HepG2 (cell line): ENCODE measurements around the gene LRRC45. TPM values are rescaled to one million over a fixed set of nuclear protein-coding genes. Genes with fewer than 3 reads are reported as not detected.

Experiments used
- ARID3A ChIP-seq: IDR thresholded peaks from 2 replicates; pipeline ENCODE4 v1.6.1; 2012; ENCODE audit warnings: low read depth, low read length, improper control_type of control experiment
- ATAD3A ChIP-seq: sonication (generic); formaldehyde crosslinking; IDR thresholded peaks from 2 replicates; pipeline ENCODE4 v1.4.0; 2020; ENCODE audit warnings: missing genetic modification reagents
- BHLHE40 ChIP-seq: IDR thresholded peaks from 2 replicates; pipeline ENCODE4 v1.6.1; 2011; ENCODE audit warnings: low read length, improper control_type of control experiment
- EZH2 ChIP-seq: conservative IDR thresholded peaks from 2 replicates; pipeline ENCODE4 v1.6.1; 2012; ENCODE audit warnings: mild to moderate bottlenecking, low read depth, low read length, moderate library complexity
- GABPB1 ChIP-seq: IDR thresholded peaks from 2 replicates; pipeline ENCODE4 v1.6.1; 2016; ENCODE audit warnings: mild to moderate bottlenecking, missing genetic modification reagents, moderate library complexity, missing compliant biosample characterization
- HHEX ChIP-seq: IDR thresholded peaks from 2 replicates; pipeline ENCODE4 v1.6.1; 2016; ENCODE audit warnings: control low read depth
- KAT2B ChIP-seq: fragments of 150-350 bp; IDR thresholded peaks from 2 replicates; pipeline ENCODE4 v1.6.1; 2014; ENCODE audit warnings: low read depth, low read length, borderline replicate concordance
- LCORL ChIP-seq, 2 experiments: fragments of 450-650 bp in 1 of 2; sonication (generic) in 1 of 2; formaldehyde crosslinking in 1 of 2; IDR thresholded peaks; 2 replicates each; pipeline versions ENCODE4 v1.5.0 to v1.6.1; 2017 to 2020; ENCODE audit warnings: antibody characterized with exemption in 1 of 2, missing genetic modification reagents in 1 of 2
- MLXIP ChIP-seq: sonication (generic); formaldehyde crosslinking; IDR thresholded peaks from 2 replicates; pipeline ENCODE4 v1.9.0; 2021; ENCODE audit warnings: missing genetic modification reagents, borderline replicate concordance
- MYC ChIP-seq: sonication (generic); formaldehyde crosslinking; IDR thresholded peaks from 2 replicates; pipeline ENCODE4 v1.9.0; 2021; ENCODE audit warnings: missing genetic modification reagents, borderline replicate concordance
- POLR2G ChIP-seq: fragments of 200-400 bp; formaldehyde crosslinking; IDR thresholded peaks from 2 replicates; pipeline ENCODE4 v1.6.1; 2018; ENCODE audit warnings: mild to moderate bottlenecking, low read depth, low read length, moderate library complexity
- SOX6 ChIP-seq, 2 experiments: fragments of 450-650 bp in 1 of 2; sonication (generic) in 1 of 2; formaldehyde crosslinking in 1 of 2; IDR thresholded peaks; 2 replicates each; pipeline versions ENCODE4 v1.4.0 to v1.6.1; 2017 to 2020; ENCODE audit warnings: antibody characterized with exemption in 1 of 2, mild to moderate bottlenecking in 1 of 2, missing genetic modification reagents in 1 of 2
- TERF1 ChIP-seq: sonication (generic); formaldehyde crosslinking; IDR thresholded peaks from 2 replicates; pipeline ENCODE4 v1.8.0; 2022; ENCODE audit warnings: mild to moderate bottlenecking, missing genetic modification reagents, moderate library complexity
- ZBTB44 ChIP-seq: sonication (generic); formaldehyde crosslinking; IDR thresholded peaks from 2 replicates; pipeline ENCODE4 v1.4.0; 2020; ENCODE audit warnings: missing genetic modification reagents
- ZNF124 ChIP-seq: sonication (generic); formaldehyde crosslinking; IDR thresholded peaks from 2 replicates; pipeline ENCODE4 v1.4.0; 2020; ENCODE audit warnings: missing genetic modification reagents
- ZNF264 ChIP-seq: sonication (generic); formaldehyde crosslinking; IDR thresholded peaks from 2 replicates; pipeline ENCODE4 v1.4.0; 2020; ENCODE audit warnings: missing genetic modification reagents
- ZNF550 ChIP-seq: sonication (generic); formaldehyde crosslinking; IDR thresholded peaks from 2 replicates; pipeline ENCODE4 v1.4.0; 2020; ENCODE audit warnings: mild to moderate bottlenecking, missing genetic modification reagents, borderline replicate concordance
- ZNF770 ChIP-seq: sonication (generic); formaldehyde crosslinking; IDR thresholded peaks from 2 replicates; pipeline ENCODE4 v1.5.0; 2020; ENCODE audit warnings: mild to moderate bottlenecking, missing genetic modification reagents
- polyA plus RNA-seq, 8 experiments: library from polyadenylated mRNA; depleted of rRNA in 3 of 8; stranded (reverse) in 7 of 8; unstranded in 1 of 8; fragments of >200 nt; fragmentation: Illumina TruSeq in 4 of 8; extraction: Trizol in 4 of 8; gene quantifications; 2 replicates each; pipeline versions ENCODE4 v1.2.1 to v1.2.3, GENCODE V29; 2011 to 2016; ENCODE audit warnings: low read depth in 4 of 8, missing spikeins in 1 of 8, mixed read lengths in 1 of 8; ENCODE audit not compliant: insufficient read depth in 1 of 8
- total RNA-seq, 5 experiments: library from RNA; depleted of rRNA; stranded (reverse); fragments of >200 nt; fragmentation: Illumina TruSeq; extraction: Trizol; gene quantifications; 2 replicates each; pipeline ENCODE4 v1.2.3, GENCODE V29; 2016; ENCODE audit warnings: low read depth in 1 of 5

LRRC45 gene
- total and polyA plus RNA-seq, 2 of the 13 experiments (the other 11 are each of a cell fraction or from before 2014, with no cell fraction given) = 11.6 to 48.1 TPM

- TF ChIP-seq SOX6 (IDR thresholded peaks at IDR 0.05) = no peak
- peak; percentile 49 for TF ChIP-seq SOX6 (CRISPR knock-in tag; IDR thresholded peaks at IDR 0.05)
- TF ChIP-seq ARID3A = no peak
- TF ChIP-seq BHLHE40 = 0 out of 2 replicates have a peak, but pooled peaks have one; percentile 10
- no peak for TF ChIP-seq KAT2B
- no peak for TF ChIP-seq TERF1
- TF ChIP-seq LCORL (IDR thresholded peaks at IDR 0.05) = no peak
- 0 out of 2 replicates have a peak, but pooled peaks have one; percentile 42 for TF ChIP-seq LCORL (CRISPR knock-in tag; IDR thresholded peaks at IDR 0.05)
- TF ChIP-seq POLR2G = peak; percentile 74
- TF ChIP-seq ZBTB44 (CRISPR knock-in tag) = no peak
- no peak for TF ChIP-seq EZH2
- no peak for TF ChIP-seq ZNF550 (CRISPR knock-in tag)
- peak; percentile 49; the same call in 1 of the 2 replicates for TF ChIP-seq GABPB1 (CRISPR knock-in tag)
- peak; percentile 84 for TF ChIP-seq MYC (CRISPR knock-in tag)
- 0 out of 2 replicates have a peak, but pooled peaks have one; percentile 56 for TF ChIP-seq ZNF264 (CRISPR knock-in tag)
- TF ChIP-seq ATAD3A (CRISPR knock-in tag) = no peak
- 0 out of 2 replicates have a peak, but pooled peaks have one; percentile 55 for TF ChIP-seq ZNF770 (CRISPR knock-in tag)
- TF ChIP-seq MLXIP = no peak
- no peak for TF ChIP-seq HHEX (CRISPR knock-in tag)
- TF ChIP-seq ZNF124 (CRISPR knock-in tag) = no peak
Measured at GRCh38 chr17:82019690-82020571, 3.2 kb upstream of the LRRC45 start (continued).
